GM18508 (cell line): ENCODE data around the gene CSTPP1.

Experiments used
- ATAC-seq: cut with Tn5 transposase; IDR thresholded peaks from one replicate; pipeline ENCODE4 v1.9.1; 2021; ENCODE audit warnings: moderate number of reproducible peaks; ENCODE audit not compliant: insufficient read depth, unreplicated experiment

CSTPP1 gene

GRCh38 chr11:47171856-47172255, 235.3 kb downstream of the CSTPP1 start:
- no peak for ATAC-seq

GRCh38 chr11:47172740-47173336, 236.3 kb downstream of the CSTPP1 start:
- ATAC-seq, result no peak

DNA sequence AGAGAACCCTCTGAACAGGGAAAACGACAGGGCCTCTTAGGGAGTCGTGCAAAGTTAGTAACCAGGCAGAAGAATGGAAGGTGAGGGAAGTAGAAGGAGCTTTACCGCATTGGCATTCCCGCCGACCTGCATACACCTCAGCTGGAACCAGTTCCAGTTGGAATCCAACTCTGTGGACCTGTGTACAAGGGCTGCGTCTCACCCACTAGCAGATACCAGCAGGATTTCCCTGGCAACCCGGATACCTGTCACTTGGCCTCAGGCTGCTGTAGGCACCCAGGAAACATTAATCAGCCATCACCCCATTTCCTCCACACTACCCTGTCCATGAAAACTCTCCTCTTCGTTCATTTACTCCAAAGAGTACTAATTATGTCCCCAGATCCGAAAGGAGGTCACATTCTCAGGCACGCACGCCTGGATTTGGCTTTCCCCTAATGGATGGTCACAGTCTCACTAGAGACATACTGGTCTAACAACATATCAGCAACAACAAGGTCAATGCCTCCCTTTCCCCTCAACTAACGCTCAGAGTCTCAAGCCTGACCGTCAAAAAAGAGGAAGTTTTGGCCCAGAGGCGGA, 239.3 kb downstream of the CSTPP1 start:
- ATAC-seq, result no peak

- ATAC-seq, result peak; percentile 46
Measured at GRCh38 chr11:47176328-47177228, 240.0 kb downstream of the CSTPP1 start, which contains the start of gene ARFGAP2. ARFGAP2 (minus strand) TSS chr11:47176879; CDS start chr11:47176853, 26 bp downstream.

DNA sequence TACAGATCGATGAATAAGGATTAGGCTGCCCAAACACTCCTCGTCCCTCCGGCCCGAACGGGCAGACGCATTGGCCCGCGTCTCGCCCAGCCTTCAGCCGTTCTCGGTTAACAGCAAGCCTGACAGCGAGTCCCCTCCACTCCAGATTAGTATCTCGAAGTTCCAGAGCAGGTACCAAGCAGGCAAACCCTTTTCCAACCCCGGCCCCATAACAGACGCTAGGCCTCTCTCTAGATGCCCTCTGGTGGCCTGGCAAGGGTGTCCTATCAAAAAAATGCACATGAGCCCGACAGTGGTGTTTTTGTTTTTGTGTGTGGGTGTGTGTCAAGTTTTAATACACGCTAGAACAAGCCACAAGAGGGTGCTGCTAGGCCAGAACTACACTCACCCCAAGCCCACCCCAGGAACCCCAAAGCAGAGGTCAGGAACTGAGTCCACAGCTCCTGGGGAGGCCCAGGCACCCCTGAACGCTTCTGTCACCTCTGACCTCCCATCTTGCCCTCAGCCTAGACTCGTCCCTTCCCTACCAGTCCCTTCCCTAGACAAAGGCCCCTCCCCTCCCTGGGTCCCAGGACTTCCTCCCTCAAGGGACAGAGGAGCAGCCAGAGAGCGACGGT, 240.8 kb downstream of the CSTPP1 start:
- peak; percentile 28 for ATAC-seq

DNA sequence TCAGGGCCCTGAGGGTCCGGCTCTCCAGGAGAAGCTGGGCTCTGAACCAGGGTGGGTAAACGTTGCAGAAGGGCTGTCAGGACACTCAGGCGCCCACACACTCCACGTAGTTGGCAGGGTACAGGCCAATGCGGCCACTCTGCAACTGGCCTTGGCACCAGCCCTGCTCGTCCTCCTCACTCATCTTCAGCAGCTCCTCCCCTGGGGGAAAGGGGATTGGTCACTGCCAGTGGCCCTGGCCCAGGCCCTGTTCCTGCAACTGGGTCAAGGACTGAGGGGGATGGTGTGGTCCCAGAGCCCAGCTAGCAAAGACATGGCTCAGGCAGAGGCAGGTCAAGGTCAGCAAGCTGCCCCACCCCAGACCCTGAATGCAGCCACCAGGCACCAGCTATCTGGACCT, 241.3 kb downstream of the CSTPP1 start:
- no peak for ATAC-seq

GRCh38 chr11:47178316-47178715, 241.8 kb downstream of the CSTPP1 start:
- ATAC-seq, result no peak

- no peak for ATAC-seq
Measured at GRCh38 chr11:47178737-47179654, 242.4 kb downstream of the CSTPP1 start.

GRCh38 chr11:47179655-47179991, 243.1 kb downstream of the CSTPP1 start:
- no peak for ATAC-seq

DNA sequence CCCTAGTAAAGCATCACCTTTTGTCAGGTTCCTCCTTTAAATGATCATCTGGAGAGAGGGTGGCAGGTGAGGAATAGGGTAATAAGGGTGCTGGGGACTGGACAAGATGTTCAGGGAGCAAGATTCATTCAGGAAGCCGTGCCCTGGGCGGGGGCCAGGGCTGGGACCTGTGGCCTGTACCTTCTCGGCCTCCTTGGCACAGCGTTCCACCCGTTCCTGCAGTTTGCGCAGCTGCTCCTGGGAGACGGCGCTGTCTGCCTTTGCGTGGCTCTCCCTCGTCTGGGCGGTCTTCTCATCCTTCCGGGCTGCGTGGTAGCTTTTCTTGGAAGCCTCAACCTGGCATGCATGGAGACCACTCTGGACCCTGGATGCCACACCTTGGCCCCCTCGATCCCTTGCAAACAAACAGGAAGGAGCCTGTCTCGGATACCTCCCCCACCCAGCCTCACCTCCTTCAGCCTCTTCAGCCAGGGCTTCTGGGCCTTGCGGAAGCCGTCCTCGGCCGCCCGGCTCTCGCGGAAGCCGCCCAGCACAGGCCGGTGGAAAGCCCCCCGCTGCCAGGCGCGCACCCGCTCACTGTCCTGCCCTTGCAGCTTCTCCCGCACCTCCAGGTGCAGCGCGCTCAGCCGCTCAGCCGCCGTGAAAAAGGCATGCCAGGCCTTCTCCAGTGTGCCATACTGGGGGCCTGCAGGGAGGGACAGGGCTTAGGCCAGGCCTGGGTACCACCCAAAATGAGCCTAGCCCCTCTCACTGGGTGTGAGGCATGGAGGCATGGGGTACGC, 243.6 kb downstream of the CSTPP1 start:
- ATAC-seq, result no peak

GRCh38 chr11:47181271-47181670, 244.7 kb downstream of the CSTPP1 start:
- no peak for ATAC-seq

DNA sequence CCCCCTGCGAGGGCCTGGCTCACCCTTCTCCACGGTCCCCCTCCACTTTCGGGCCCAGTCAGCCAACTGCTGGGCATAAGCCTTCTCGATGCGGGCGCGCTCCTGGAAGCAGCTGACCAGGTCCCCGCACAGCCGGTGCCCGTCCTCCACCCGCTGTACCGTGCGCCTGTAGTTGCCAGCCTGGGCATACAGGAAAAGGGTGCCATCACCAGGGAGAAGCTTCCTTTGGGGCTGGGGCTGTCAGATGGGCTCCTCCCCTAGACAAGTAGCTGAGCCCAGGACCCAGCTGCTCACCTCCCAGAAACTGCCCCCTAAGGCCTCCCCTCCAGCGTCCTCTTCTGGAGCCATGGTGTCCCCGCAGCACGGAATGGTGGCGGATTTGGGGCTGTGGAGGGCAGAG, 245.8 kb downstream of the CSTPP1 start:
- ATAC-seq, result no peak

GRCh38 chr11:47183031-47183856, 246.7 kb downstream of the CSTPP1 start:
- no peak for ATAC-seq

DNA sequence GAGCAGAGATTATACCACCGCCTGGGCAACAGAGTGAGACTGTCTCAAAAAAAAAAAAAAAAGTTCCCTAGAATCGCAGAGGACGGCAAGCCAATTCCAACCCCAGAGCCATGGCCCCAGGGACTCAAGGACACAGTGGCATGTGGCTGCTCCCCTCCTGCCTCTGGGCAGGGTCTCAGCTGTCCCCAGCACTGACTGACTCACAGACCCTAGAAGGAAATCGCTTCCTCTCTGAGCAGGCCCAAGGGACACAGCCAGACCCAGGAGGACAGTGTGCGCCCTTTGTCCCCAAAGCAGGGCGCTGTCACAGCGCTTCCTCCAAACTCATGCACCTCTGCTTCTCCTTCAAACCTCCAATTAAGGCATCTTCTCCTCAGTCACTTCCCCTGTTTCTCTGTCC, 247.4 kb downstream of the CSTPP1 start:
- no peak for ATAC-seq

DNA sequence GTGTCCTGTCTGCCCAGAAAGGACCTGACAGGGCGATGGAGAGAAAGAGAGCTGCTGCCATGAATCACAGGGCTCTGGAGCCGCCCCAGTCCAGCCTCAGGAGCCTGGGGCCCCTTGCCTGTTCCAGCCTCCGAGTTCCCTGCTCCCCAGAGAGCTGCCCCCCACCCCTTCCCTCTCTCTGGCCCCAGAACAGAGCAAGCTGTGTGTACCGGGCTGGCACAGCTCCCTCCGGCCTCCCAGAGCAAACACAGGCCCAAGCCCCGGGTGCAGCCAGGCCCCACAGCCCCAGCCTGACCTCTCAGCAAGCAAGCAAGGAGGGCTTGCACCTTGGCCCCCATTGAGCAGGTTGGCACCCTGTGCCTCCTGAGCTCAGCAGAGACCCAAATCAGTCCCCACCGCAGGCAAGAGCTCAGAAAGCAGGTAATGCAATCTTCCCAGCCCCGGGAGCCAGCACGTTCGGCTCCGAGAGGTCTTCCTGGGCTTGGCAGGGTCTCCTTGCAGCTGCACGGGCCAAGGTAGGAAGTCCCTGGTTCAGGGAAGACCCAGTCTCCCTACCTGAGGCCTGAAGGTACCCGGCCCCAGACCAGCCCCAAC, 248.2 kb downstream of the CSTPP1 start:
- no peak for ATAC-seq

GRCh38 chr11:47185305-47186075, 248.9 kb downstream of the CSTPP1 start:
- ATAC-seq, result no peak

DNA sequence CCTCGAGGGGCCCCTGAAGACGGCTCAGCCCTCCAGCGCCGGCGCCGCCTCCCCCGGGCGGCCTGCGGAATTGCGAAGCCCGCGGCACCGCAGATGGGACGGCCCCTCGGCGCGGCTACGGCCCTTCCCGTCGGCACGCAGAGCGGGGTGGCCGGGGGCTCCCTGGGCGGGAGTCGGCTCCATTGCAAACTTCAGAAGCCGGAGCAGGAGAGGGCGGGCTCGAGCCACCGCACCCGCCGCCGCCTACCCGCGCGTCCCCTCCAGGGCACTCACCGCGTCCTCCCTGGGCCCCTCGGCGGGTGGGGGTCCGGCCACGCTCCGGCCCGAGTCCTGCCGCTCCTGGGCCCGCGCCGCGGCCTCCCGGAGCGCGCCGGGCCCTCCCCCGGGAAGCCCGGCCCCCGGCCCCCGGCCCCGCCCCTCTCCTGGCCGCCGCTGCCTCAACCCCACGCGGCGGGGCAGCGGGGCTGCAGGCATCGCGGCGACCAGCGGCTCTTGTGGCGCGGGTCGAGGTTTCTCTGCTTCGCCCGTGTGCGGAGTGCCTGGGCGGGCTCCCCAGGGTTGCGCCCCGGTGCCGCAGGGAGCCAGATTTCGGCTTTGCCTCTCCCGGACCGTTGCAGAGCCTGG, 249.6 kb downstream of the CSTPP1 start, which contains the start of gene PACSIN3:
PACSIN3 (minus strand) TSS at position 359 of the 624 bp plus-strand sequence. CDS start 3,707 bp downstream, outside the sequence.
- no peak for ATAC-seq
